H1 (cell line): Measurements from ENCODE around the gene ATXN2L. TPM values are rescaled to one million over a fixed set of nuclear protein-coding genes. Genes with fewer than 3 reads are reported as not detected.
"Not testable (repeated sequence)": the region's sequence is repeated elsewhere in the genome, so short reads cannot be mapped to it uniquely, and the experiment has no call there.

Source experiments
- CTCF ChIA-PET: fragments of 300-600 bp; sonication (Branson Sonifier 250); formaldehyde crosslinking; loops from one replicate; lab custom pipeline; 2021; ENCODE audit not compliant: partially characterized antibody; lab: Charles Lee
- POLR2A ChIA-PET: fragments of 300-600 bp; sonication (Branson Sonifier 250); formaldehyde crosslinking; loops from one replicate; lab custom pipeline; 2021; ENCODE audit warnings: inconsistent platforms; ENCODE audit not compliant: partially characterized antibody; lab: Charles Lee
- DNase-seq, 2 experiments: peaks; one replicate each; pipeline versions ENCODE4 v3.0.0 to v3.0.0-alpha.2; 2010 to 2022; ENCODE audit warnings: low spot score in 2 of 2, low read depth in 1 of 2, mixed read lengths in 1 of 2
- FAIRE-seq: peaks from 2 replicates; lab custom pipeline; 2011; peaks lifted over from hg19 to GRCh38; lab: Jason Lieb, UNC
- H2AFZ ChIP-seq: 2 replicates; pipeline ENCODE4 v1.8.1; 2012; ENCODE audit warnings: low read length, inconsistent platforms
- H2AK5ac ChIP-seq: 2 replicates; pipeline ENCODE4 v1.6.1; 2013; ENCODE audit warnings: low read depth, low read length
- H2BK120ac ChIP-seq: replicated peaks from 2 replicates; pipeline ENCODE3; 2013; ENCODE audit warnings: low read depth, low read length, inconsistent platforms
- H2BK12ac ChIP-seq: 2 replicates; pipeline ENCODE4 v1.6.1; 2013; ENCODE audit warnings: low read depth, low read length
- H2BK15ac ChIP-seq: 2 replicates; pipeline ENCODE4 v1.6.1; 2013; ENCODE audit warnings: low read length
- H2BK20ac ChIP-seq: 2 replicates; pipeline ENCODE4 v1.6.1; 2013; ENCODE audit warnings: low read length
- H2BK5ac ChIP-seq: 2 replicates; pipeline ENCODE4 v1.6.1; 2013; ENCODE audit warnings: low read depth, low read length
- H3K14ac ChIP-seq: 2 replicates; pipeline ENCODE4 v1.6.1; 2013; ENCODE audit warnings: inconsistent platforms; ENCODE audit not compliant: insufficient read length
- H3K18ac ChIP-seq: 2 replicates; pipeline ENCODE4 v1.6.1; 2013; ENCODE audit warnings: low read length; ENCODE audit errors: extremely low read depth
- H3K23ac ChIP-seq: 2 replicates; pipeline ENCODE4 v1.6.1; 2013; ENCODE audit warnings: inconsistent platforms; ENCODE audit not compliant: insufficient read length
- H3K23me2 ChIP-seq: 2 replicates; pipeline ENCODE4 v1.6.1; 2013; ENCODE audit warnings: low read depth, low read length
- H3K27ac ChIP-seq: 2 replicates; pipeline ENCODE4 v1.6.1; 2011; ENCODE audit warnings: low read depth, low read length, inconsistent platforms
- H3K27me3 ChIP-seq, 4 experiments: replicated peaks in 1 of 4; 1 replicate in 1 of 4; 2 replicates in 3 of 4; pipeline versions ENCODE4 v1.6.1 to v1.8.1; 2011 to 2013; ENCODE audit warnings: low read length in 3 of 4, mild to moderate bottlenecking in 3 of 4, inconsistent platforms in 2 of 4, mixed read lengths in 2 of 4, moderate library complexity in 1 of 4; ENCODE audit not compliant: control insufficient read depth in 3 of 4, insufficient read depth in 3 of 4; ENCODE audit errors: extremely low read depth in 1 of 4
- H3K36me3 ChIP-seq, 4 experiments: 2 replicates each; pipeline versions ENCODE4 v1.6.1 to v1.8.1; 2011 to 2013; ENCODE audit warnings: mild to moderate bottlenecking in 4 of 4, low read length in 3 of 4, moderate library complexity in 2 of 4, control low read depth in 1 of 4, inconsistent platforms in 1 of 4; ENCODE audit not compliant: insufficient read depth in 4 of 4, control insufficient read depth in 2 of 4
- H3K4ac ChIP-seq: replicated peaks from 2 replicates; pipeline ENCODE3; 2013; ENCODE audit warnings: low read length, low read depth, mixed read lengths, inconsistent platforms; ENCODE audit not compliant: insufficient read length
- H3K4me1 ChIP-seq, 4 experiments: replicated peaks in 1 of 4; 1 replicate in 1 of 4; 2 replicates in 3 of 4; pipeline versions ENCODE4 v1.6.1 to v1.8.1; 2011 to 2013; ENCODE audit warnings: low read length in 3 of 4, inconsistent platforms in 2 of 4, mixed read lengths in 1 of 4; ENCODE audit not compliant: insufficient read depth in 4 of 4, control insufficient read depth in 3 of 4
- H3K4me2 ChIP-seq, 2 experiments: 2 replicates each; pipeline versions ENCODE4 v1.6.1 to v1.8.1; 2011 to 2013; ENCODE audit warnings: low read depth in 2 of 2, low read length in 2 of 2, control low read depth in 1 of 2, inconsistent platforms in 1 of 2, mild to moderate bottlenecking in 1 of 2; ENCODE audit not compliant: insufficient read depth in 1 of 2
- H3K4me3 ChIP-seq, 4 experiments: fragments of 200-600, 300-600 bp in 1 of 4; sonication (generic), shearing (Covaris generic), sonication (Bioruptor Twin) in 1 of 4; 2 replicates each; pipeline versions ENCODE4 v1.5.1 to v1.8.1; 2011 to 2016; ENCODE audit warnings: low read length in 4 of 4, low read depth in 3 of 4, control low read depth in 2 of 4, inconsistent platforms in 2 of 4, mild to moderate bottlenecking in 2 of 4, mixed read lengths in 1 of 4, moderate library complexity in 1 of 4; ENCODE audit not compliant: insufficient read depth in 2 of 4; ENCODE audit errors: extremely low read depth in 1 of 4
- H3K56ac ChIP-seq: replicated peaks from 2 replicates; pipeline ENCODE3; 2013; ENCODE audit warnings: low read depth, mild to moderate bottlenecking, mixed read lengths, low read length, inconsistent platforms; ENCODE audit not compliant: insufficient read length
- H3K79me1 ChIP-seq: 2 replicates; pipeline ENCODE4 v1.6.1; 2013; ENCODE audit warnings: low read depth, low read length, control low read depth
- H3K79me2 ChIP-seq, 2 experiments: 2 replicates each; pipeline versions ENCODE4 v1.6.1 to v1.8.1; 2012 to 2013; ENCODE audit warnings: low read length in 2 of 2, mild to moderate bottlenecking in 2 of 2, inconsistent platforms in 1 of 2; ENCODE audit not compliant: insufficient read depth in 2 of 2, control insufficient read depth in 1 of 2
- H3K9ac ChIP-seq, 4 experiments: replicated peaks in 1 of 4; 1 replicate in 1 of 4; 2 replicates in 3 of 4; pipeline versions ENCODE4 v1.6.1 to v1.8.1; 2011 to 2013; ENCODE audit warnings: low read depth in 3 of 4, low read length in 3 of 4, control low read depth in 2 of 4, mild to moderate bottlenecking in 2 of 4, moderate library complexity in 2 of 4, inconsistent platforms in 1 of 4; ENCODE audit errors: extremely low read depth in 1 of 4
- H3K9me3 ChIP-seq, 2 experiments: 2 replicates each; pipeline versions ENCODE4 v1.6.1 to v1.8.1; 2012 to 2013; ENCODE audit warnings: mild to moderate bottlenecking in 2 of 2, moderate library complexity in 2 of 2, control low read depth in 1 of 2, inconsistent platforms in 1 of 2, low read depth in 1 of 2, low read length in 1 of 2, mixed read lengths in 1 of 2; ENCODE audit not compliant: insufficient read depth in 2 of 2
- H4K20me1 ChIP-seq, 2 experiments: replicated peaks in 1 of 2; 2 replicates each; pipeline versions ENCODE3 to v1.8.1; 2011 to 2013; ENCODE audit warnings: inconsistent platforms in 2 of 2, low read length in 2 of 2, mild to moderate bottlenecking in 1 of 2; ENCODE audit not compliant: insufficient read depth in 2 of 2, control insufficient read depth in 1 of 2
- H4K5ac ChIP-seq: 2 replicates; pipeline ENCODE4 v1.6.1; 2013; ENCODE audit warnings: low read length, low read depth, mixed read lengths, inconsistent platforms; ENCODE audit not compliant: insufficient read length
- H4K8ac ChIP-seq: 2 replicates; pipeline ENCODE4 v1.8.0; 2013; ENCODE audit warnings: mild to moderate bottlenecking, moderate library complexity, low read length, inconsistent platforms; ENCODE audit not compliant: insufficient read depth; ENCODE audit errors: extremely low read depth
- H4K91ac ChIP-seq: replicated peaks from 2 replicates; pipeline ENCODE3; 2013; ENCODE audit warnings: low read length, mixed read lengths, inconsistent platforms; ENCODE audit not compliant: insufficient read length
- WGBS, 2 experiments: shearing (Covaris generic) in 1 of 2; methylation state at CpG; one replicate each; pipeline versions ENCODE4 v1.1.6 to v1.1.7; 2013 to 2015; ENCODE audit warnings: low lambda C conversion rate in 2 of 2, mixed read lengths in 2 of 2, inconsistent platforms in 1 of 2, low coverage in 1 of 2, missing lambda C conversion rate in 1 of 2; ENCODE audit not compliant: insufficient replicate concordance in 2 of 2, insufficient coverage in 1 of 2, insufficient read length in 1 of 2; ENCODE audit errors: extremely low coverage in 1 of 2, missing lambda C conversion rate in 1 of 2; 5-methylcytosine and 5-hydroxymethylcytosine counted together
- polyA plus RNA-seq, 7 experiments: library from polyadenylated mRNA; depleted of rRNA in 3 of 7; stranded (reverse) in 5 of 7; unstranded in 2 of 7; fragments of >200 nt in 5 of 7; fragments of 200-250 nt in 2 of 7; gene quantifications; 1 replicate in 5 of 7; 2 replicates in 1 of 7; 4 replicates in 1 of 7; pipeline versions ENCODE4 v1.2.1 to v1.2.3, GENCODE V29; 2011 to 2013; ENCODE audit warnings: missing spikeins in 2 of 7, mixed read lengths in 2 of 7
- total RNA-seq: library from RNA; stranded (reverse); fragmentation: NEBNext Ultra II Directional; extraction: Animal tissue kit (Norgen Biotek cat#: 25700); gene quantifications from 2 replicates; pipeline ENCODE4 v1.2.1, GENCODE V29; 2021

ATXN2L gene
- total and polyA plus RNA-seq, 2 of the 8 experiments (the other 6 are each of a cell fraction or from before 2014, with no cell fraction given), result 79.1 to 227 TPM

GRCh38 chr16:28782357-28782756 lies 40.4 kb upstream of the ATXN2L start:
- H3K9me3 ChIP-seq, H2BK120ac ChIP-seq, H3K14ac ChIP-seq, H4K5ac ChIP-seq, H2AK5ac ChIP-seq, DNase-seq, FAIRE-seq, H3K56ac ChIP-seq, H3K4me2 ChIP-seq, H3K23ac ChIP-seq, H3K4me1 ChIP-seq, H3K23me2 ChIP-seq, H4K20me1 ChIP-seq, H2AFZ ChIP-seq, H4K8ac ChIP-seq, H3K79me1 ChIP-seq, H3K27me3 ChIP-seq, H3K4ac ChIP-seq, H2BK12ac ChIP-seq, H3K36me3 ChIP-seq, H3K4me3 ChIP-seq, CTCF ChIA-PET, H3K9ac ChIP-seq, H2BK20ac ChIP-seq, H3K79me2 ChIP-seq, H2BK5ac ChIP-seq, H2BK15ac ChIP-seq, H3K18ac ChIP-seq, H3K27ac ChIP-seq, POLR2A ChIA-PET, H4K91ac ChIP-seq: not testable (repeated sequence)
- WGBS, 2 experiments, result no CpG with 5 or more reads among the region's 4 CpGs
